Loucy (cell line): ENCODE measurements around the gene PNPLA7.

Experiments used
- CTCF ChIP-seq: fragments of 200-600 bp; sonication (generic); conservative IDR thresholded peaks from 2 replicates; pipeline ENCODE4 v1.5.1; 2014; ENCODE audit warnings: mild to moderate bottlenecking, antibody characterized with exemption, low read length
- EZH2phosphoT487 ChIP-seq: fragments of 200-600 bp; IDR thresholded peaks from 2 replicates; pipeline ENCODE4 v1.6.1; 2018; ENCODE audit warnings: antibody characterized with exemption, mild to moderate bottlenecking, moderate library complexity, borderline replicate concordance

GRCh38 chr9:137467161-137467581 is 83.0 kb downstream of the PNPLA7 start:
- TF ChIP-seq CTCF (no peak), EZH2phosphoT487 (no peak)
